CD4-positive, alpha-beta T cell treated with Interleukin-21 for 1 hour (primary cell): ENCODE data around the gene GAP43.

Experiments
- DNase-seq: peaks from one replicate; pipeline ENCODE4 v3.0.0-alpha.2; 2020

The GAP43 gene

DNA sequence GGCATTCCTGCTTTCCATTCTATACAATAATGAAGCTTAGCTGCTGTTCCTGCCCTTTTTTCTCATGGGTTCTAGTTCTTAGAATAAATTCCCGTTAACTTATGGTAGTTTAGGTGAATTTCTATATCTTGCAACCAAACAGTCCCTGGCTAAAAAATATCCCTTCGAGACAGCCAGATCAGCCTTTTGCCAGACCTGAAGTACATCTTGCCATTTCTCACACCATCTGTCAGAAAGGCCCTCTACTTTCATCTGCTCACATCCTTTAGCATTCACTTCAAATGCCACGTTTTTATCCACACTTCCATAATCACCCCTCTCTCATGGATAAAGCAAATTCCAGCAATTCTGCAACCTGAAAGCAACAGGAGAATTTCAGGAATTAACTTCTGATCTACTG lies 145.4 kb downstream of the GAP43 start:
- no peak for DNase-seq
